ENCODE measurements around the gene MSL3B.

DNA sequence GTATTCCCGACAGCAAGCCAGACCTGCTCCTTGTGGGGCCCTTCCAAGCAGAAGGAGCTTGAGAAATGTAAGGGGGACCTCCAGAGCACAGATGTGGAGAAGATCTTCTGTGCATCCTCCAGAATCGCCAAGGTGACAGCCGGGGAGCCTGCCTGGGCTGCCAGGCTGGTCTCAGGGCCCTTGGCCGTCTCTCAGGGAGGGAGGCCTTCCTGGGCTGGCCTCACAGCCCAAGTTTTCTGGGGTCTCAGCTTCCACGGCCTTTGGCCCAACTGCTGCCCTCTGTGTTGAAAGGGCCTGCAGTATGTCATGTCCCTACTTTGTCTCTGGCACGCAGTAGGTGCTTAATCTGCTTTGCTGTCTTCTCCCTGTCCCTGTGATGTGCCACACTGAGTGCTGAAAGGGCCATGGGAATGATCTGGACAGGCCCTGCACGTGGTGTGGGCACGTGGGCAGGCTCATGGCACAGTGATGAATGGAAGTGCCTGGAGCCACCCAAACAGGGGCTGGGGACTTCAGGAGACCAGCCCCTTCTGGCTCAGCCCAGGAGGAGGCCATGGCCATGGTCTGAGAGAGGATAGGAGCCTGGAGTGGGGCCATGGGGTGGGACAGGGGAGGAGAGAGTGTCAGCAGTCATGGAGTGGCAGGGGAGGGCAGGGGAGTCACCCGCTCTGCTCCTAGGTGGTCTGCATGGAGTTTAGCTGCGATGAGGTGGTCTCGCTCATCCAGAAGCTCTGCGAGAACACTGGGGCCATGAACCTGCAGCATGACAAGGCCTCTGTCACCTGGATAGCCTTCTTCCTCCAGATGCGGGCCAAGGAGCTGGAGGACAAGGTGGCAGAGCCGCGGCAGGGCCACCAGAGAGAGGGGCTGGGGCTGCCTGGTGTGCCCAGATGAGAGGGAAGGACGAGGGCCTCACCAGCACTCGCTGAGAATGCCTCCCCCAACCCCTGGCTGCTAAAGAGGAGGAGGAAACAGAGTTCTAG, 49.3 kb downstream of the MSL3B start:
- TF ChIP-seq POLR2A (IDR thresholded peaks at IDR 0.05) (no peak), CTCF (IDR thresholded peaks at IDR 0.05) (no peak)

Measured in adrenal gland (tissue), 5 donors.